Endothelial cell of umbilical vein (primary cell): Measurements from ENCODE around the gene NSMCE1.

Experiments used
- FOS ChIP-seq: IDR thresholded peaks from 2 replicates; pipeline ENCODE4 v1.6.1; 2011; ENCODE audit warnings: mild to moderate bottlenecking, low read length, moderate library complexity, borderline replicate concordance; ENCODE audit not compliant: insufficient read depth
- MAX ChIP-seq: IDR thresholded peaks from 2 replicates; pipeline ENCODE4 v1.6.1; 2011; ENCODE audit not compliant: insufficient read depth, insufficient read length
- POLR2A ChIP-seq: IDR thresholded peaks from 2 replicates; pipeline ENCODE4 v1.6.1; 2012; ENCODE audit warnings: low read depth, mild to moderate bottlenecking, control low read depth, low read length
- TF ChIP-seq, protein P1 (sequence below), 2 donors: IDR thresholded peaks; 1 replicate in 1 of 2; 2 replicates in 1 of 2; pipeline ENCODE4 v1.5.1; 2011; ENCODE audit warnings: low read length in 2 of 2, mild to moderate bottlenecking in 2 of 2, moderate library complexity in 2 of 2, control low read depth in 1 of 2, inconsistent platforms in 1 of 2, low read depth in 1 of 2; ENCODE audit not compliant: insufficient read depth in 1 of 2; ENCODE audit errors: extremely low read depth in 1 of 2

- TF ChIP-seq, protein P1, sequence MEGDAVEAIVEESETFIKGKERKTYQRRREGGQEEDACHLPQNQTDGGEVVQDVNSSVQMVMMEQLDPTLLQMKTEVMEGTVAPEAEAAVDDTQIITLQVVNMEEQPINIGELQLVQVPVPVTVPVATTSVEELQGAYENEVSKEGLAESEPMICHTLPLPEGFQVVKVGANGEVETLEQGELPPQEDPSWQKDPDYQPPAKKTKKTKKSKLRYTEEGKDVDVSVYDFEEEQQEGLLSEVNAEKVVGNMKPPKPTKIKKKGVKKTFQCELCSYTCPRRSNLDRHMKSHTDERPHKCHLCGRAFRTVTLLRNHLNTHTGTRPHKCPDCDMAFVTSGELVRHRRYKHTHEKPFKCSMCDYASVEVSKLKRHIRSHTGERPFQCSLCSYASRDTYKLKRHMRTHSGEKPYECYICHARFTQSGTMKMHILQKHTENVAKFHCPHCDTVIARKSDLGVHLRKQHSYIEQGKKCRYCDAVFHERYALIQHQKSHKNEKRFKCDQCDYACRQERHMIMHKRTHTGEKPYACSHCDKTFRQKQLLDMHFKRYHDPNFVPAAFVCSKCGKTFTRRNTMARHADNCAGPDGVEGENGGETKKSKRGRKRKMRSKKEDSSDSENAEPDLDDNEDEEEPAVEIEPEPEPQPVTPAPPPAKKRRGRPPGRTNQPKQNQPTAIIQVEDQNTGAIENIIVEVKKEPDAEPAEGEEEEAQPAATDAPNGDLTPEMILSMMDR (IDR thresholded peaks at IDR 0.05; ENCODE audit: extremely low read depth in 1 of 2, insufficient read depth in 1 of 2, low read depth in 1 of 2, low read length in 2 of 2) = no peak
- no peak for TF ChIP-seq POLR2A
- TF ChIP-seq FOS = no peak
- TF ChIP-seq MAX = no peak
Observed at GRCh38 chr16:27205423-27206065, 63.0 kb downstream of the NSMCE1 start.
